K562 (cell line): ENCODE measurements around the gene SYNCRIP. TPM values are rescaled to one million over a fixed set of nuclear protein-coding genes. Genes with fewer than 3 reads are reported as not detected.
A peak's percentile ranks its signal among the peaks of the same experiment; 100 is the strongest.

Experiments used
- CC2D1A ChIP-seq: fragments of 450-650 bp; IDR thresholded peaks from 2 replicates; pipeline ENCODE4 v1.6.1; 2017; ENCODE audit warnings: mild to moderate bottlenecking
- E2F3 ChIP-seq: fragments of 250-450 bp; sonication (Bioruptor Pico); IDR thresholded peaks from 2 replicates; pipeline ENCODE4 v1.4.0; 2020; ENCODE audit warnings: mild to moderate bottlenecking
- HNRNPL ChIP-seq: fragments of 200-400 bp; formaldehyde crosslinking; IDR thresholded peaks from 2 replicates; pipeline ENCODE4 v1.6.1; 2017; ENCODE audit warnings: low read depth, mild to moderate bottlenecking, low read length
- SETDB1 ChIP-seq: IDR thresholded peaks from one replicate; pipeline ENCODE4 v1.6.1; 2012; ENCODE audit warnings: low read length, control low read depth, inconsistent platforms
- TCFL5 ChIP-seq: fragments of 250-450 bp; sonication (Bioruptor Pico); conservative IDR thresholded peaks from 2 replicates; pipeline ENCODE4 v1.6.1; 2021; ENCODE audit warnings: mild to moderate bottlenecking, moderate library complexity, matching md5 sums
- polyA plus RNA-seq, 8 experiments: library from polyadenylated mRNA; depleted of rRNA in 4 of 8; stranded (reverse) in 5 of 8; unstranded in 3 of 8; fragments of >200 nt; fragmentation: Nextera tagmentation in 2 of 8; fragmentation: Illumina TruSeq in 1 of 8; extraction: Ambion mirVana in 2 of 8; extraction: Trizol in 1 of 8; gene quantifications; 2 replicates each; pipeline versions ENCODE4 v1.2.1 to v1.2.3, GENCODE V29; 2011 to 2014; ENCODE audit warnings: inconsistent platforms in 1 of 8, missing spikeins in 1 of 8
- total RNA-seq, 7 experiments: library from RNA; depleted of rRNA in 6 of 7; stranded (reverse); fragments of >200 nt in 6 of 7; fragmentation: Illumina TruSeq in 2 of 7; extraction: Trizol in 2 of 7; gene quantifications; 2 replicates each; pipeline versions ENCODE4 v1.2.1 to v1.2.3, GENCODE V29; 2011 to 2021; ENCODE audit warnings: low replicate concordance in 1 of 7
- TF ChIP-seq, protein P1 (sequence below): fragments of 450-650 bp; IDR thresholded peaks from 2 replicates; pipeline ENCODE4 v1.6.1; 2016; ENCODE audit warnings: mild to moderate bottlenecking, moderate library complexity
- TF ChIP-seq, protein P2 (sequence below): fragments of 250-450 bp; sonication (Bioruptor Pico); IDR thresholded peaks from 2 replicates; pipeline ENCODE4 v1.5.0; 2020; ENCODE audit warnings: mild to moderate bottlenecking, borderline replicate concordance
- TF ChIP-seq, protein P3 (sequence below): sonication (generic); formaldehyde crosslinking; IDR thresholded peaks from 2 replicates; pipeline ENCODE4 v1.8.0; 2022; ENCODE audit warnings: mild to moderate bottlenecking, missing genetic modification reagents
- TF ChIP-seq, protein P4 (sequence below): fragments of 250-450 bp; sonication (Bioruptor Pico); IDR thresholded peaks from 2 replicates; pipeline ENCODE4 v1.4.0; 2020
- TF ChIP-seq, protein P5 (sequence below): fragments of 250-450 bp; sonication (Bioruptor Pico); IDR thresholded peaks from 2 replicates; pipeline ENCODE4 v1.5.0; 2021

The SYNCRIP gene
- total and polyA plus RNA-seq, 9 of the 15 experiments (the other 6 are each of a cell fraction or from before 2014, with no cell fraction given) = 46.5 to 295 (median 140) TPM

DNA sequence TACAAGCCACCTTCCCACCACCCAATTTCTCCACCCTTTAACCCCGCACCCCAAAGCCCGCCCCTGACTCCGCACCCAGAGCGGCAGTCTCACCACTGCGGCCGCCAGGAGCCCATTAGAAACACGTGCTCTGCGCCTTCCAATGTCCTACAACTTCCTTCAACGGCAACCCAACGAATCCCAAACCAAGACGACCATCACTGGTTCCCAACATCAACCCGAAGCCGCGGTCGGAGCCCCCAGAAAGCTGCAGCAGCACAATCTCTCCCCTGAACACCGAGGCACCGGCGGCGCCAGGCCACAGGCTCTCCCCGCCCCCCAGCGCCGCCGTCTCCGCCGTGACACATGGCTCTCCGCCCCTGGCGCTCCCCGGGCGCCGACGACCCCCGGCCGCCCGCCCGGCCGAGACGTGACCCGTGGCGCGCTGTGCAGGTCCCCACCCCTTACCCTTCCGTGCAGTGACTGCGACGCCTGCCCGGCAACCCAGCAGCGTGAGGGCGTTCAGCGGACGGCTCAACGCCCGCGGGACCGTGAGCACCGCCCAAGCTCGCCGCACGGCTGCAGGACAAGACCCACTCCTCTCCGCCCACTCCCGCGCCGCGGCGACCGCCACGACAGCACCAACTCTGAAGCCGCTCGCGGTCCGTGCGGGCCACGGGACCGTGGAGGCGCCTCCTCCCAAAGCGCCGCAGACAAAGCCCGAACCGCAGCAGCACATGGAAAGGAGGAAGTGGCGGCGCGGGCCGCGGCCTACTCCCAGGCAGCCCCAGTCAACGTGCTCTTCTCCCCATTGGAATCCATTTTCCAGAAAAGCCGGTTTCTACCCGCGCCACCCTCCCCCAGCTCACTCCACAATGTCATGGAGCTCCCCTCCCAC, 551 bp downstream of the SYNCRIP start (continued):
- TF ChIP-seq, protein P1, sequence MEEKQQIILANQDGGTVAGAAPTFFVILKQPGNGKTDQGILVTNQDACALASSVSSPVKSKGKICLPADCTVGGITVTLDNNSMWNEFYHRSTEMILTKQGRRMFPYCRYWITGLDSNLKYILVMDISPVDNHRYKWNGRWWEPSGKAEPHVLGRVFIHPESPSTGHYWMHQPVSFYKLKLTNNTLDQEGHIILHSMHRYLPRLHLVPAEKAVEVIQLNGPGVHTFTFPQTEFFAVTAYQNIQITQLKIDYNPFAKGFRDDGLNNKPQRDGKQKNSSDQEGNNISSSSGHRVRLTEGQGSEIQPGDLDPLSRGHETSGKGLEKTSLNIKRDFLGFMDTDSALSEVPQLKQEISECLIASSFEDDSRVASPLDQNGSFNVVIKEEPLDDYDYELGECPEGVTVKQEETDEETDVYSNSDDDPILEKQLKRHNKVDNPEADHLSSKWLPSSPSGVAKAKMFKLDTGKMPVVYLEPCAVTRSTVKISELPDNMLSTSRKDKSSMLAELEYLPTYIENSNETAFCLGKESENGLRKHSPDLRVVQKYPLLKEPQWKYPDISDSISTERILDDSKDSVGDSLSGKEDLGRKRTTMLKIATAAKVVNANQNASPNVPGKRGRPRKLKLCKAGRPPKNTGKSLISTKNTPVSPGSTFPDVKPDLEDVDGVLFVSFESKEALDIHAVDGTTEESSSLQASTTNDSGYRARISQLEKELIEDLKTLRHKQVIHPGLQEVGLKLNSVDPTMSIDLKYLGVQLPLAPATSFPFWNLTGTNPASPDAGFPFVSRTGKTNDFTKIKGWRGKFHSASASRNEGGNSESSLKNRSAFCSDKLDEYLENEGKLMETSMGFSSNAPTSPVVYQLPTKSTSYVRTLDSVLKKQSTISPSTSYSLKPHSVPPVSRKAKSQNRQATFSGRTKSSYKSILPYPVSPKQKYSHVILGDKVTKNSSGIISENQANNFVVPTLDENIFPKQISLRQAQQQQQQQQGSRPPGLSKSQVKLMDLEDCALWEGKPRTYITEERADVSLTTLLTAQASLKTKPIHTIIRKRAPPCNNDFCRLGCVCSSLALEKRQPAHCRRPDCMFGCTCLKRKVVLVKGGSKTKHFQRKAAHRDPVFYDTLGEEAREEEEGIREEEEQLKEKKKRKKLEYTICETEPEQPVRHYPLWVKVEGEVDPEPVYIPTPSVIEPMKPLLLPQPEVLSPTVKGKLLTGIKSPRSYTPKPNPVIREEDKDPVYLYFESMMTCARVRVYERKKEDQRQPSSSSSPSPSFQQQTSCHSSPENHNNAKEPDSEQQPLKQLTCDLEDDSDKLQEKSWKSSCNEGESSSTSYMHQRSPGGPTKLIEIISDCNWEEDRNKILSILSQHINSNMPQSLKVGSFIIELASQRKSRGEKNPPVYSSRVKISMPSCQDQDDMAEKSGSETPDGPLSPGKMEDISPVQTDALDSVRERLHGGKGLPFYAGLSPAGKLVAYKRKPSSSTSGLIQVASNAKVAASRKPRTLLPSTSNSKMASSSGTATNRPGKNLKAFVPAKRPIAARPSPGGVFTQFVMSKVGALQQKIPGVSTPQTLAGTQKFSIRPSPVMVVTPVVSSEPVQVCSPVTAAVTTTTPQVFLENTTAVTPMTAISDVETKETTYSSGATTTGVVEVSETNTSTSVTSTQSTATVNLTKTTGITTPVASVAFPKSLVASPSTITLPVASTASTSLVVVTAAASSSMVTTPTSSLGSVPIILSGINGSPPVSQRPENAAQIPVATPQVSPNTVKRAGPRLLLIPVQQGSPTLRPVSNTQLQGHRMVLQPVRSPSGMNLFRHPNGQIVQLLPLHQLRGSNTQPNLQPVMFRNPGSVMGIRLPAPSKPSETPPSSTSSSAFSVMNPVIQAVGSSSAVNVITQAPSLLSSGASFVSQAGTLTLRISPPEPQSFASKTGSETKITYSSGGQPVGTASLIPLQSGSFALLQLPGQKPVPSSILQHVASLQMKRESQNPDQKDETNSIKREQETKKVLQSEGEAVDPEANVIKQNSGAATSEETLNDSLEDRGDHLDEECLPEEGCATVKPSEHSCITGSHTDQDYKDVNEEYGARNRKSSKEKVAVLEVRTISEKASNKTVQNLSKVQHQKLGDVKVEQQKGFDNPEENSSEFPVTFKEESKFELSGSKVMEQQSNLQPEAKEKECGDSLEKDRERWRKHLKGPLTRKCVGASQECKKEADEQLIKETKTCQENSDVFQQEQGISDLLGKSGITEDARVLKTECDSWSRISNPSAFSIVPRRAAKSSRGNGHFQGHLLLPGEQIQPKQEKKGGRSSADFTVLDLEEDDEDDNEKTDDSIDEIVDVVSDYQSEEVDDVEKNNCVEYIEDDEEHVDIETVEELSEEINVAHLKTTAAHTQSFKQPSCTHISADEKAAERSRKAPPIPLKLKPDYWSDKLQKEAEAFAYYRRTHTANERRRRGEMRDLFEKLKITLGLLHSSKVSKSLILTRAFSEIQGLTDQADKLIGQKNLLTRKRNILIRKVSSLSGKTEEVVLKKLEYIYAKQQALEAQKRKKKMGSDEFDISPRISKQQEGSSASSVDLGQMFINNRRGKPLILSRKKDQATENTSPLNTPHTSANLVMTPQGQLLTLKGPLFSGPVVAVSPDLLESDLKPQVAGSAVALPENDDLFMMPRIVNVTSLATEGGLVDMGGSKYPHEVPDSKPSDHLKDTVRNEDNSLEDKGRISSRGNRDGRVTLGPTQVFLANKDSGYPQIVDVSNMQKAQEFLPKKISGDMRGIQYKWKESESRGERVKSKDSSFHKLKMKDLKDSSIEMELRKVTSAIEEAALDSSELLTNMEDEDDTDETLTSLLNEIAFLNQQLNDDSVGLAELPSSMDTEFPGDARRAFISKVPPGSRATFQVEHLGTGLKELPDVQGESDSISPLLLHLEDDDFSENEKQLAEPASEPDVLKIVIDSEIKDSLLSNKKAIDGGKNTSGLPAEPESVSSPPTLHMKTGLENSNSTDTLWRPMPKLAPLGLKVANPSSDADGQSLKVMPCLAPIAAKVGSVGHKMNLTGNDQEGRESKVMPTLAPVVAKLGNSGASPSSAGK = peak; percentile 30; the same call in 1 of the 2 replicates
- TF ChIP-seq SETDB1 (no peak), CC2D1A (no peak), TCFL5 (no peak), E2F3 (CRISPR knock-in tag) (no peak), HNRNPL (peak; percentile 75)
- TF ChIP-seq, protein P2, sequence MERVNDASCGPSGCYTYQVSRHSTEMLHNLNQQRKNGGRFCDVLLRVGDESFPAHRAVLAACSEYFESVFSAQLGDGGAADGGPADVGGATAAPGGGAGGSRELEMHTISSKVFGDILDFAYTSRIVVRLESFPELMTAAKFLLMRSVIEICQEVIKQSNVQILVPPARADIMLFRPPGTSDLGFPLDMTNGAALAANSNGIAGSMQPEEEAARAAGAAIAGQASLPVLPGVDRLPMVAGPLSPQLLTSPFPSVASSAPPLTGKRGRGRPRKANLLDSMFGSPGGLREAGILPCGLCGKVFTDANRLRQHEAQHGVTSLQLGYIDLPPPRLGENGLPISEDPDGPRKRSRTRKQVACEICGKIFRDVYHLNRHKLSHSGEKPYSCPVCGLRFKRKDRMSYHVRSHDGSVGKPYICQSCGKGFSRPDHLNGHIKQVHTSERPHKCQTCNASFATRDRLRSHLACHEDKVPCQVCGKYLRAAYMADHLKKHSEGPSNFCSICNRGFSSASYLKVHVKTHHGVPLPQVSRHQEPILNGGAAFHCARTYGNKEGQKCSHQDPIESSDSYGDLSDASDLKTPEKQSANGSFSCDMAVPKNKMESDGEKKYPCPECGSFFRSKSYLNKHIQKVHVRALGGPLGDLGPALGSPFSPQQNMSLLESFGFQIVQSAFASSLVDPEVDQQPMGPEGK (CRISPR knock-in tag) = no peak
- TF ChIP-seq, protein P3, sequence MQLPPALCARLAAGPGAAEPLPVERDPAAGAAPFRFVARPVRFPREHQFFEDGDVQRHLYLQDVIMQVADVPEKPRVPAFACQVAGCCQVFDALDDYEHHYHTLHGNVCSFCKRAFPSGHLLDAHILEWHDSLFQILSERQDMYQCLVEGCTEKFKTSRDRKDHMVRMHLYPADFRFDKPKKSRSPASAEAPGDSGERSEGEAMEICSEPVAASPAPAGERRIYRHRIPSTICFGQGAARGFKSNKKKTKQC (CRISPR knock-in tag) = peak; percentile 70; the same call in 1 of the 2 replicates
- TF ChIP-seq, protein P4, sequence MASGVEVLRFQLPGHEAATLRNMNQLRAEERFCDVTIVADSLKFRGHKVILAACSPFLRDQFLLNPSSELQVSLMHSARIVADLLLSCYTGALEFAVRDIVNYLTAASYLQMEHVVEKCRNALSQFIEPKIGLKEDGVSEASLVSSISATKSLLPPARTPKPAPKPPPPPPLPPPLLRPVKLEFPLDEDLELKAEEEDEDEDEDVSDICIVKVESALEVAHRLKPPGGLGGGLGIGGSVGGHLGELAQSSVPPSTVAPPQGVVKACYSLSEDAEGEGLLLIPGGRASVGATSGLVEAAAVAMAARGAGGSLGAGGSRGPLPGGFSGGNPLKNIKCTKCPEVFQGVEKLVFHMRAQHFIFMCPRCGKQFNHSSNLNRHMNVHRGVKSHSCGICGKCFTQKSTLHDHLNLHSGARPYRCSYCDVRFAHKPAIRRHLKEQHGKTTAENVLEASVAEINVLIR (CRISPR knock-in tag) = no peak
- TF ChIP-seq, protein P5, sequence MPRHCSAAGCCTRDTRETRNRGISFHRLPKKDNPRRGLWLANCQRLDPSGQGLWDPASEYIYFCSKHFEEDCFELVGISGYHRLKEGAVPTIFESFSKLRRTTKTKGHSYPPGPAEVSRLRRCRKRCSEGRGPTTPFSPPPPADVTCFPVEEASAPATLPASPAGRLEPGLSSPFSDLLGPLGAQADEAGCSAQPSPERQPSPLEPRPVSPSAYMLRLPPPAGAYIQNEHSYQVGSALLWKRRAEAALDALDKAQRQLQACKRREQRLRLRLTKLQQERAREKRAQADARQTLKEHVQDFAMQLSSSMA (CRISPR knock-in tag) = peak; percentile 62; the same call in 1 of the 2 replicates
